ENCODE measurements around the gene FASTKD1. TPM values are rescaled to one million over a fixed set of nuclear protein-coding genes. Genes with fewer than 3 reads are reported as not detected.
A peak's percentile ranks its signal among the peaks of the same experiment; 100 is the strongest.
"Not testable (repeated sequence)": the region's sequence is repeated elsewhere in the genome, so short reads cannot be mapped to it uniquely, and the experiment has no call there.

Gene FASTKD1
- polyA plus RNA-seq, 2 of the 4 experiments (the other 2 are of a cell fraction), result 28.1 to 52.9 TPM

GRCh38 chr2:169540146-169540545, 33.5 kb downstream of the FASTKD1 start:
- ATAC-seq (no peak), FAIRE-seq (no peak), DNase-seq (ENCODE audit: low read depth in 1 of 2, low spot score in 1 of 2) (no peak)
- Histone ChIP-seq H3K4me3 (no peak overlapping the region), H3K4me1 (no peaks in the 10 kb centered on the region), H3K27ac (no peak overlapping the region), H3K9me3 (no peaks in the 10 kb centered on the region), H3K4me2 (no peak overlapping the region)
- ChIA-PET CTCF (no interaction called here), POLR2A (no interaction called here)
- 92% methylated on average over 2 of the region's 2 CpGs for WGBS (ENCODE audit: missing lambda C conversion rate)
- TF ChIP-seq POLR2A (IDR thresholded peaks at IDR 0.05; ENCODE audit: low read length) (no peak), PHF8 (IDR thresholded peaks at IDR 0.05; ENCODE audit: borderline replicate concordance, low read depth) (no peak), MAZ (IDR thresholded peaks at IDR 0.05; ENCODE audit: borderline replicate concordance, low read depth, low read length) (no peak), SREBF2 (IDR thresholded peaks at IDR 0.05) (no peak), CHD2 (IDR thresholded peaks at IDR 0.05; ENCODE audit: low read length, partially characterized antibody) (no peak)

DNA sequence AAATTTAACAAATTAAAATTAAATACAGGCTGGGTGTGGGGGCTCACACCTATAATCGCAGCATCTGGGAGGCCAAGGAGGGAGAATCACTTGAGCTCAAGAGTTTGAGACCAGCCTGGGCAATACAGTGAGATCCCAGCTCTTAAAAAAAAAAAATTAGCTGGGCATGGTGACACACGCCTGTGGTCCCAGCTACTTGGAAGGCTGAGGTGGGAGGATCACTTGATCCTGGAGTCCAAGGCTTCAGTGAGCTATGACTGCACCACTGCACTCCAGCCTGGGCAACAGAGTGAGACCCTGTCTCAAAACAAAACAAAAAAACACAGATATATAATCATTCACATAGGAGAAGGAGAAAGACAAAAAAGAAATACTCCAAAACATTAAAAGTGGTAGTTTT, 34.2 kb downstream of the FASTKD1 start:
- CTCF ChIA-PET; H3K4me2 ChIP-seq; FAIRE-seq; DNase-seq (ENCODE audit: low read depth in 1 of 2, low spot score in 1 of 2); H3K9me3 ChIP-seq; POLR2A ChIA-PET; H3K4me1 ChIP-seq; ATAC-seq; H3K4me3 ChIP-seq; H3K27ac ChIP-seq: not testable (repeated sequence)
- 91% methylated on average over 2 of the region's 2 CpGs for WGBS (ENCODE audit: missing lambda C conversion rate)

DNA sequence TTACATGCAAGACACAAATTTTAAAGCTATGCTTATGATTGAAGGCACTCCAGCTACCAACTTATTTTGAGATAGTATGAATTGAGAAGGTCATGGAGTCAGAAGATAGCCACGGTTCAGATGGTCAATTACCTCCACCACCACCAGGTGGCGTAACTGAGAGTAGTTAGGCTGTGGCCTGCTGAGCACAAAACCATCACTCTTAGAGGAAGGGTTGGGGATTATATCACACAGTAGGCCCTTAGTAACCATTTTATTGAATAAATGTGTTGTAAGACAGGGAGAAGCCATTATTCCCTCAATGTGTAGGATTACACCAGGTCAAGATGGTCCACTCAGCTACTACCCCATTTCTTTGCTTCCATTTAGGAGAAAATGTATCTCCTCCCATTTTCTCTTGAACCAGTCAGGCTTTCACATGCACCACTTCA, 45.4 kb downstream of the FASTKD1 start:
- FAIRE-seq, result no peak
- ChIA-PET POLR2A (no interaction called here), CTCF (interaction anchor here (0.8 to 1.7 kb wide), 13 partner anchors 9 to 349 kb away, joined by 3 to 10 read pairs (median 3); partner anchors contain the start of gene BBS5)
- peak; percentile 23 to 66 for DNase-seq (ENCODE audit: low read depth in 1 of 2, low spot score in 1 of 2)
- Histone ChIP-seq H3K4me1 (no peaks in the 10 kb centered on the region), H3K27ac (no peak overlapping the region), H3K4me3 (no peak overlapping the region), H3K9me3 (no peaks in the 10 kb centered on the region), H3K4me2 (no peak overlapping the region)
- peak; percentile 86 to 98 for ATAC-seq
- WGBS (ENCODE audit: missing lambda C conversion rate), result 0% methylated on average over 2 of the region's 2 CpGs
- no peak for TF ChIP-seq MYC (IDR thresholded peaks at IDR 0.05; ENCODE audit: borderline replicate concordance, low read length)
- TF ChIP-seq, protein P1, sequence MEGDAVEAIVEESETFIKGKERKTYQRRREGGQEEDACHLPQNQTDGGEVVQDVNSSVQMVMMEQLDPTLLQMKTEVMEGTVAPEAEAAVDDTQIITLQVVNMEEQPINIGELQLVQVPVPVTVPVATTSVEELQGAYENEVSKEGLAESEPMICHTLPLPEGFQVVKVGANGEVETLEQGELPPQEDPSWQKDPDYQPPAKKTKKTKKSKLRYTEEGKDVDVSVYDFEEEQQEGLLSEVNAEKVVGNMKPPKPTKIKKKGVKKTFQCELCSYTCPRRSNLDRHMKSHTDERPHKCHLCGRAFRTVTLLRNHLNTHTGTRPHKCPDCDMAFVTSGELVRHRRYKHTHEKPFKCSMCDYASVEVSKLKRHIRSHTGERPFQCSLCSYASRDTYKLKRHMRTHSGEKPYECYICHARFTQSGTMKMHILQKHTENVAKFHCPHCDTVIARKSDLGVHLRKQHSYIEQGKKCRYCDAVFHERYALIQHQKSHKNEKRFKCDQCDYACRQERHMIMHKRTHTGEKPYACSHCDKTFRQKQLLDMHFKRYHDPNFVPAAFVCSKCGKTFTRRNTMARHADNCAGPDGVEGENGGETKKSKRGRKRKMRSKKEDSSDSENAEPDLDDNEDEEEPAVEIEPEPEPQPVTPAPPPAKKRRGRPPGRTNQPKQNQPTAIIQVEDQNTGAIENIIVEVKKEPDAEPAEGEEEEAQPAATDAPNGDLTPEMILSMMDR (IDR thresholded peaks at IDR 0.05), result peak; percentile 84
- no peak for TF ChIP-seq HES2 (IDR thresholded peaks at IDR 0.05)
- peak; percentile 46 to 63; a peak in 4 of 5 replicates for TF ChIP-seq RAD21 (conservative IDR thresholded peaks at IDR 0.05 in 1 of 2, IDR thresholded peaks at IDR 0.05 in 1 of 2)
- TF ChIP-seq SMC3 (IDR thresholded peaks at IDR 0.05), result peak; percentile 72
- TF ChIP-seq SREBF2 (IDR thresholded peaks at IDR 0.05), result no peak

- ChIA-PET POLR2A (no interaction called here), CTCF (no interaction called here)
- no peak overlapping the region for H3K4me3 ChIP-seq
- H3K9me3 ChIP-seq, result no peaks in the 10 kb centered on the region
- no peak overlapping the region for H3K4me2 ChIP-seq
- no peak overlapping the region for H3K27ac ChIP-seq
- FAIRE-seq, result no peak
- DNase-seq (ENCODE audit: low read depth in 1 of 2, low spot score in 1 of 2), result no peak
- no peak for ATAC-seq
- no peaks in the 10 kb centered on the region for H3K4me1 ChIP-seq
- TF ChIP-seq FOSB (CRISPR knock-in tag; IDR thresholded peaks at IDR 0.05), result no peak
- TF ChIP-seq MAZ (IDR thresholded peaks at IDR 0.05; ENCODE audit: borderline replicate concordance, low read depth, low read length), result no peak
- TF ChIP-seq, protein P2, sequence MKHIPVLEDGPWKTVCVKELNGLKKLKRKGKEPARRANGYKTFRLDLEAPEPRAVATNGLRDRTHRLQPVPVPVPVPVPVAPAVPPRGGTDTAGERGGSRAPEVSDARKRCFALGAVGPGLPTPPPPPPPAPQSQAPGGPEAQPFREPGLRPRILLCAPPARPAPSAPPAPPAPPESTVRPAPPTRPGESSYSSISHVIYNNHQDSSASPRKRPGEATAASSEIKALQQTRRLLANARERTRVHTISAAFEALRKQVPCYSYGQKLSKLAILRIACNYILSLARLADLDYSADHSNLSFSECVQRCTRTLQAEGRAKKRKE (CRISPR knock-in tag; IDR thresholded peaks at IDR 0.05; ENCODE audit: low read depth), result no peak
- no peak for TF ChIP-seq PHF8 (IDR thresholded peaks at IDR 0.05; ENCODE audit: borderline replicate concordance, low read depth)
- TF ChIP-seq, protein P3, sequence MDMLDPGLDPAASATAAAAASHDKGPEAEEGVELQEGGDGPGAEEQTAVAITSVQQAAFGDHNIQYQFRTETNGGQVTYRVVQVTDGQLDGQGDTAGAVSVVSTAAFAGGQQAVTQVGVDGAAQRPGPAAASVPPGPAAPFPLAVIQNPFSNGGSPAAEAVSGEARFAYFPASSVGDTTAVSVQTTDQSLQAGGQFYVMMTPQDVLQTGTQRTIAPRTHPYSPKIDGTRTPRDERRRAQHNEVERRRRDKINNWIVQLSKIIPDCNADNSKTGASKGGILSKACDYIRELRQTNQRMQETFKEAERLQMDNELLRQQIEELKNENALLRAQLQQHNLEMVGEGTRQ (IDR thresholded peaks at IDR 0.05), result no peak
- TF ChIP-seq HES2 (IDR thresholded peaks at IDR 0.05), result no peak
- no peak for TF ChIP-seq EP300 (IDR thresholded peaks at IDR 0.05)
- no peak for TF ChIP-seq CHD2 (IDR thresholded peaks at IDR 0.05; ENCODE audit: low read length, partially characterized antibody)
- no peak for TF ChIP-seq EHMT2 (IDR thresholded peaks at IDR 0.05; ENCODE audit: low read depth)
- TF ChIP-seq KDM5A (IDR thresholded peaks at IDR 0.05), result no peak
- TF ChIP-seq, protein P4, sequence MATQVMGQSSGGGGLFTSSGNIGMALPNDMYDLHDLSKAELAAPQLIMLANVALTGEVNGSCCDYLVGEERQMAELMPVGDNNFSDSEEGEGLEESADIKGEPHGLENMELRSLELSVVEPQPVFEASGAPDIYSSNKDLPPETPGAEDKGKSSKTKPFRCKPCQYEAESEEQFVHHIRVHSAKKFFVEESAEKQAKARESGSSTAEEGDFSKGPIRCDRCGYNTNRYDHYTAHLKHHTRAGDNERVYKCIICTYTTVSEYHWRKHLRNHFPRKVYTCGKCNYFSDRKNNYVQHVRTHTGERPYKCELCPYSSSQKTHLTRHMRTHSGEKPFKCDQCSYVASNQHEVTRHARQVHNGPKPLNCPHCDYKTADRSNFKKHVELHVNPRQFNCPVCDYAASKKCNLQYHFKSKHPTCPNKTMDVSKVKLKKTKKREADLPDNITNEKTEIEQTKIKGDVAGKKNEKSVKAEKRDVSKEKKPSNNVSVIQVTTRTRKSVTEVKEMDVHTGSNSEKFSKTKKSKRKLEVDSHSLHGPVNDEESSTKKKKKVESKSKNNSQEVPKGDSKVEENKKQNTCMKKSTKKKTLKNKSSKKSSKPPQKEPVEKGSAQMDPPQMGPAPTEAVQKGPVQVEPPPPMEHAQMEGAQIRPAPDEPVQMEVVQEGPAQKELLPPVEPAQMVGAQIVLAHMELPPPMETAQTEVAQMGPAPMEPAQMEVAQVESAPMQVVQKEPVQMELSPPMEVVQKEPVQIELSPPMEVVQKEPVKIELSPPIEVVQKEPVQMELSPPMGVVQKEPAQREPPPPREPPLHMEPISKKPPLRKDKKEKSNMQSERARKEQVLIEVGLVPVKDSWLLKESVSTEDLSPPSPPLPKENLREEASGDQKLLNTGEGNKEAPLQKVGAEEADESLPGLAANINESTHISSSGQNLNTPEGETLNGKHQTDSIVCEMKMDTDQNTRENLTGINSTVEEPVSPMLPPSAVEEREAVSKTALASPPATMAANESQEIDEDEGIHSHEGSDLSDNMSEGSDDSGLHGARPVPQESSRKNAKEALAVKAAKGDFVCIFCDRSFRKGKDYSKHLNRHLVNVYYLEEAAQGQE (IDR thresholded peaks at IDR 0.05), result no peak
- TF ChIP-seq NPAS2 (CRISPR knock-in tag; IDR thresholded peaks at IDR 0.05; ENCODE audit: borderline replicate concordance), result no peak
- TF ChIP-seq HDAC2 (IDR thresholded peaks at IDR 0.05), result no peak
- TF ChIP-seq, protein P5, sequence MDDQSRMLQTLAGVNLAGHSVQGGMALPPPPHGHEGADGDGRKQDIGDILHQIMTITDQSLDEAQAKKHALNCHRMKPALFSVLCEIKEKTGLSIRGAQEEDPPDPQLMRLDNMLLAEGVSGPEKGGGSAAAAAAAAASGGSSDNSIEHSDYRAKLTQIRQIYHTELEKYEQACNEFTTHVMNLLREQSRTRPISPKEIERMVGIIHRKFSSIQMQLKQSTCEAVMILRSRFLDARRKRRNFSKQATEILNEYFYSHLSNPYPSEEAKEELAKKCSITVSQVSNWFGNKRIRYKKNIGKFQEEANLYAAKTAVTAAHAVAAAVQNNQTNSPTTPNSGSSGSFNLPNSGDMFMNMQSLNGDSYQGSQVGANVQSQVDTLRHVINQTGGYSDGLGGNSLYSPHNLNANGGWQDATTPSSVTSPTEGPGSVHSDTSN (IDR thresholded peaks at IDR 0.05), result no peak
- TF ChIP-seq TP53 (CRISPR knock-in tag; IDR thresholded peaks at IDR 0.05), result no peak
- no peak for TF ChIP-seq SREBF2 (IDR thresholded peaks at IDR 0.05)
These were observed 47.2 kb downstream of the FASTKD1 start for GRCh38 chr2:169526451-169526850.

Measured in A549 (cell line).